H9 (cell line): ENCODE measurements around the gene EPPIN. TPM values are rescaled to one million over a fixed set of nuclear protein-coding genes. Genes with fewer than 3 reads are reported as not detected.

Experiments used
- DNase-seq: peaks from one replicate; pipeline ENCODE4 v3.0.0-alpha.2; 2017
- H2AFZ ChIP-seq: one replicate; pipeline ENCODE4 v1.6.1; 2013; ENCODE audit warnings: mild to moderate bottlenecking, low read length, control low read depth, moderate library complexity
- H2AK5ac ChIP-seq: 2 replicates; pipeline ENCODE4 v1.6.1; 2013; ENCODE audit warnings: low read length, control low read depth, mixed read lengths; ENCODE audit not compliant: insufficient read length
- H2BK120ac ChIP-seq: one replicate; pipeline ENCODE4 v1.6.1; 2013; ENCODE audit warnings: low read depth, mild to moderate bottlenecking, low read length, control low read depth, inconsistent platforms; ENCODE audit not compliant: poor library complexity, severe bottlenecking
- H2BK12ac ChIP-seq: 2 replicates; pipeline ENCODE4 v1.6.1; 2013; ENCODE audit warnings: low read length, control low read depth, mixed read lengths, low read depth; ENCODE audit not compliant: insufficient read length
- H2BK15ac ChIP-seq: 2 replicates; pipeline ENCODE4 v1.6.1; 2013; ENCODE audit warnings: low read depth, low read length, control low read depth
- H2BK20ac ChIP-seq: one replicate; pipeline ENCODE4 v1.6.1; 2013; ENCODE audit warnings: low read depth, mild to moderate bottlenecking, low read length, control low read depth, inconsistent platforms; ENCODE audit not compliant: poor library complexity, severe bottlenecking
- H2BK5ac ChIP-seq: 2 replicates; pipeline ENCODE4 v1.6.1; 2013; ENCODE audit warnings: low read length, control low read depth, mixed read lengths; ENCODE audit not compliant: insufficient read length
- H3K14ac ChIP-seq: 2 replicates; pipeline ENCODE4 v1.6.1; 2013; ENCODE audit warnings: low read length, control low read depth; ENCODE audit not compliant: insufficient read depth
- H3K18ac ChIP-seq: 2 replicates; pipeline ENCODE4 v1.6.1; 2013; ENCODE audit warnings: low read depth, mild to moderate bottlenecking, mixed read lengths, low read length, control low read depth; ENCODE audit not compliant: insufficient read length
- H3K23ac ChIP-seq: 2 replicates; pipeline ENCODE4 v1.6.1; 2013; ENCODE audit warnings: low read length, control low read depth, mixed read lengths, low read depth; ENCODE audit not compliant: insufficient read length
- H3K23me2 ChIP-seq: 2 replicates; pipeline ENCODE4 v1.6.1; 2013; ENCODE audit warnings: low read depth, mild to moderate bottlenecking, mixed read lengths, low read length, control low read depth; ENCODE audit not compliant: insufficient read length, poor library complexity, severe bottlenecking
- H3K27ac ChIP-seq: 2 replicates; pipeline ENCODE4 v1.5.1; 2013; ENCODE audit warnings: low read length, control low read depth, mixed read lengths, low read depth; ENCODE audit not compliant: insufficient read length
- H3K27me3 ChIP-seq: 2 replicates; pipeline ENCODE4 v1.6.1; 2013; ENCODE audit warnings: low read length, control low read depth, inconsistent platforms; ENCODE audit not compliant: insufficient read depth
- H3K4ac ChIP-seq: 2 replicates; pipeline ENCODE4 v1.6.1; 2013; ENCODE audit warnings: low read depth, mild to moderate bottlenecking, control low read depth, inconsistent platforms, low read length, moderate library complexity
- H3K4me1 ChIP-seq: 2 replicates; pipeline ENCODE4 v1.6.1; 2013; ENCODE audit warnings: low read length, control low read depth, inconsistent platforms; ENCODE audit not compliant: insufficient read depth
- H3K4me2 ChIP-seq: 2 replicates; pipeline ENCODE4 v1.6.1; 2013; ENCODE audit warnings: low read length, control low read depth, mixed read lengths; ENCODE audit not compliant: insufficient read length, insufficient read depth
- H3K56ac ChIP-seq: 2 replicates; pipeline ENCODE4 v1.6.1; 2013; ENCODE audit warnings: low read depth, mild to moderate bottlenecking, mixed read lengths, low read length, control low read depth; ENCODE audit not compliant: insufficient read length
- H3K79me1 ChIP-seq: 2 replicates; pipeline ENCODE4 v1.6.1; 2013; ENCODE audit warnings: low read depth, mild to moderate bottlenecking, moderate library complexity, low read length, control low read depth, inconsistent platforms; ENCODE audit not compliant: insufficient read depth, poor library complexity, severe bottlenecking
- H3K79me2 ChIP-seq: 2 replicates; pipeline ENCODE4 v1.6.1; 2013; ENCODE audit warnings: low read length, control low read depth, inconsistent platforms; ENCODE audit not compliant: insufficient read depth
- H3K9ac ChIP-seq: 2 replicates; pipeline ENCODE4 v1.6.1; 2013; ENCODE audit warnings: low read length, control low read depth, mixed read lengths; ENCODE audit not compliant: insufficient read length; ENCODE audit errors: extremely low read depth
- H3K9me3 ChIP-seq: one replicate; pipeline ENCODE4 v1.6.1; 2013; ENCODE audit warnings: low read depth, low read length, inconsistent platforms; ENCODE audit not compliant: control insufficient read depth
- H3T11ph ChIP-seq: one replicate; pipeline ENCODE4 v1.6.1; 2013; ENCODE audit warnings: mild to moderate bottlenecking, low read length, control low read depth, inconsistent platforms
- H4K20me1 ChIP-seq: one replicate; pipeline ENCODE4 v1.6.1; 2013; ENCODE audit not compliant: control insufficient read depth, insufficient read length, insufficient read depth
- H4K5ac ChIP-seq: 2 replicates; pipeline ENCODE4 v1.6.1; 2013; ENCODE audit warnings: low read depth, mild to moderate bottlenecking, mixed read lengths, low read length, control low read depth; ENCODE audit not compliant: insufficient read length
- H4K8ac ChIP-seq: replicated peaks from 2 replicates; pipeline ENCODE4 v1.6.1; 2013; ENCODE audit warnings: low read length, control low read depth, mixed read lengths, low read depth; ENCODE audit not compliant: insufficient read length
- H4K91ac ChIP-seq: 2 replicates; pipeline ENCODE4 v1.6.1; 2013; ENCODE audit warnings: low read depth, mild to moderate bottlenecking, moderate library complexity, mixed read lengths, low read length, control low read depth; ENCODE audit not compliant: insufficient read length
- H3K27ac Mint-ChIP-seq, 3 experiments: 2 replicates in 2 of 3; 3 replicates in 1 of 3; pipeline ENCODE4 v1.8.0; 2020 to 2021; ENCODE audit warnings: mixed read lengths in 3 of 3, mild to moderate bottlenecking in 1 of 3, moderate library complexity in 1 of 3
- H3K27me3 Mint-ChIP-seq: 2 replicates; pipeline ENCODE4 v1.8.0; 2021; ENCODE audit warnings: low read depth, mild to moderate bottlenecking, moderate library complexity, mixed read lengths
- H3K36me3 Mint-ChIP-seq, 3 experiments: 2 replicates in 2 of 3; 3 replicates in 1 of 3; pipeline ENCODE4 v1.8.0; 2020 to 2021; ENCODE audit warnings: low read depth in 3 of 3, mixed read lengths in 3 of 3; ENCODE audit not compliant: insufficient read depth in 1 of 3
- H3K4me1 Mint-ChIP-seq, 2 experiments: 2 replicates each; pipeline ENCODE4 v1.8.0; 2020; ENCODE audit warnings: mixed read lengths in 2 of 2
- H3K4me3 Mint-ChIP-seq, 2 experiments: 2 replicates in 1 of 2; 3 replicates in 1 of 2; pipeline ENCODE4 v1.8.0; 2020 to 2021; ENCODE audit warnings: mild to moderate bottlenecking in 2 of 2, mixed read lengths in 2 of 2, moderate library complexity in 1 of 2
- H3K9me3 Mint-ChIP-seq, 2 experiments: 2 replicates in 1 of 2; 3 replicates in 1 of 2; pipeline ENCODE4 v1.8.0; 2020; ENCODE audit warnings: mild to moderate bottlenecking in 2 of 2, mixed read lengths in 2 of 2, moderate library complexity in 1 of 2
- CTCF ChIP-seq: fragments of 200-600 bp; sonication (generic); conservative IDR thresholded peaks from 3 replicates; pipeline ENCODE4 v1.8.0; 2021; ENCODE audit warnings: antibody characterized with exemption, mild to moderate bottlenecking
- WGBS: extraction: QIAGEN DNeasy Blood & Tissue Kit; methylation state at CpG from one replicate; pipeline ENCODE4 v1.1.7; 2013; ENCODE audit warnings: missing lambda C conversion rate, low lambda C conversion rate, mixed read lengths; ENCODE audit not compliant: insufficient read length; ENCODE audit errors: extremely low coverage; 5-methylcytosine and 5-hydroxymethylcytosine counted together
- total RNA-seq: library from RNA; stranded (reverse); gene quantifications from 2 replicates; pipeline ENCODE4 v1.2.1, GENCODE V29; 2021

EPPIN gene
- total RNA-seq, 1 experiment from 2014 or later = not detected

- no peak overlapping the region for H3K4me3 Mint-ChIP-seq
- no peak overlapping the region for H3K18ac ChIP-seq
- no peaks in the 10 kb centered on the region for H3K79me2 ChIP-seq
- no peak overlapping the region for H2BK15ac ChIP-seq
- no peaks in the 10 kb centered on the region for H3K9me3 ChIP-seq
- H3K27me3 ChIP-seq = no peaks in the 10 kb centered on the region
- H3K14ac ChIP-seq = no peak overlapping the region
- H3K27ac ChIP-seq = no peak overlapping the region
- no peaks in the 10 kb centered on the region; a peak in 1 of 4 replicates for H3K4me1 Mint-ChIP-seq
- H4K8ac ChIP-seq = no peak overlapping the region
- H2BK120ac ChIP-seq = no peak overlapping the region
- H3K36me3 Mint-ChIP-seq = peaks cover 0 to 5% (median 4%) of the 10 kb centered on the region in 3 experiments; a peak in 4 of 7 replicates
- H3K27me3 Mint-ChIP-seq = no peaks in the 10 kb centered on the region; the same call in 1 of the 2 replicates
- no peaks in the 10 kb centered on the region for H4K20me1 ChIP-seq
- no peak overlapping the region for H4K91ac ChIP-seq
- no peak overlapping the region for H3K56ac ChIP-seq
- H4K5ac ChIP-seq = no peak overlapping the region
- DNase-seq = no peak
- H2AFZ ChIP-seq = no peak overlapping the region
- H2BK12ac ChIP-seq = no peak overlapping the region
- no CpG with 5 or more reads among the region's 1 CpG for WGBS
- no peak overlapping the region for H2BK20ac ChIP-seq
- no peak overlapping the region for H3K4me2 ChIP-seq
- no peak overlapping the region for H3K23ac ChIP-seq
- H2AK5ac ChIP-seq = no peak overlapping the region
- no peaks in the 10 kb centered on the region for H3K23me2 ChIP-seq
- no peak overlapping the region for H2BK5ac ChIP-seq
- peaks cover 4 to 19% of the 10 kb centered on the region in 2 experiments; a peak in 4 of 5 replicates for H3K9me3 Mint-ChIP-seq
- no peaks in the 10 kb centered on the region for H3K4me1 ChIP-seq
- no peak overlapping the region for H3K4ac ChIP-seq
- no peaks in the 10 kb centered on the region for H3K79me1 ChIP-seq
- H3T11ph ChIP-seq = no peak overlapping the region
- TF ChIP-seq CTCF = no peak
- no peak overlapping the region for H3K9ac ChIP-seq
- H3K27ac Mint-ChIP-seq = no peak overlapping the region
Observed at GRCh38 chr20:45589725-45590124, 42.5 kb upstream of the EPPIN start.
